Uterus (tissue), 2 donors: Measurements from ENCODE around the gene TIMP3.

ENCODE experiments used
- CTCF ChIP-seq, 4 experiments: fragments of 200-600 bp in 2 of 4; fragments of 450-650 bp in 2 of 4; sonication (generic) in 2 of 4; IDR thresholded peaks; one replicate each; pipeline ENCODE4 v1.5.1; 2016 to 2019; ENCODE audit warnings: antibody characterized with exemption in 4 of 4, mild to moderate bottlenecking in 2 of 4, moderate library complexity in 1 of 4
- POLR2A ChIP-seq, 2 donors: fragments of 450-650 bp; IDR thresholded peaks; one replicate each; pipeline ENCODE4 v1.6.1; 2016; ENCODE audit warnings: antibody characterized with exemption in 2 of 2, mild to moderate bottlenecking in 1 of 2, moderate library complexity in 1 of 2

GRCh38 chr22:32882774-32883530 is 81.4 kb downstream of the TIMP3 start:
- TF ChIP-seq CTCF (IDR thresholded peaks at IDR 0.05) (no peak), POLR2A (IDR thresholded peaks at IDR 0.05) (no peak)
